Nephron progenitor cell (in vitro differentiated cells): ENCODE results near the gene DPP6.

Source experiments
- DNase-seq: peaks from one replicate; pipeline ENCODE4 v3.0.0; 2021
- H3K27ac Mint-ChIP-seq: 2 replicates; pipeline ENCODE4 v1.8.0; 2021; ENCODE audit warnings: mild to moderate bottlenecking, moderate library complexity, mixed read lengths
- H3K27me3 Mint-ChIP-seq: 2 replicates; pipeline ENCODE4 v1.8.0; 2021; ENCODE audit warnings: mild to moderate bottlenecking, low read depth, mixed read lengths; ENCODE audit not compliant: poor library complexity
- H3K36me3 Mint-ChIP-seq: 2 replicates; pipeline ENCODE4 v1.8.0; 2021; ENCODE audit warnings: low read depth, mixed read lengths
- H3K4me1 Mint-ChIP-seq: 2 replicates; pipeline ENCODE4 v1.8.0; 2021; ENCODE audit warnings: mixed read lengths
- H3K4me3 Mint-ChIP-seq: 2 replicates; pipeline ENCODE4 v1.8.0; 2021; ENCODE audit warnings: mild to moderate bottlenecking, moderate library complexity, mixed read lengths
- H3K9me3 Mint-ChIP-seq: 2 replicates; pipeline ENCODE4 v1.8.0; 2021; ENCODE audit warnings: mild to moderate bottlenecking, moderate library complexity, mixed read lengths
- CTCF ChIP-seq: fragments of 200-600 bp; sonication (generic); IDR thresholded peaks from 2 replicates; pipeline ENCODE4 v1.5.0; 2021; ENCODE audit warnings: antibody characterized with exemption

The DPP6 gene

GRCh38 chr7:154406312-154406711 lies 354.1 kb downstream of the DPP6 start:
- H3K9me3 Mint-ChIP-seq: peaks cover 3% of the 10 kb centered on the region
- H3K27ac Mint-ChIP-seq: no peak overlapping the region
- H3K36me3 Mint-ChIP-seq: no peaks in the 10 kb centered on the region
- H3K27me3 Mint-ChIP-seq: no peaks in the 10 kb centered on the region
- TF ChIP-seq CTCF: no peak
- no peaks in the 10 kb centered on the region for H3K4me1 Mint-ChIP-seq
- no peak overlapping the region for H3K4me3 Mint-ChIP-seq
- no peak for DNase-seq

- Mint-ChIP-seq H3K4me1 (no peaks in the 10 kb centered on the region), H3K9me3 (no peaks in the 10 kb centered on the region), H3K27ac (no peak overlapping the region), H3K27me3 (no peaks in the 10 kb centered on the region), H3K4me3 (no peak overlapping the region), H3K36me3 (no peaks in the 10 kb centered on the region)
- DNase-seq: peak; percentile 68
- TF ChIP-seq CTCF: no peak
Observed at GRCh38 chr7:154409703-154410311, 357.6 kb downstream of the DPP6 start.

GRCh38 chr7:154412105-154412504 lies 359.9 kb downstream of the DPP6 start:
- TF ChIP-seq CTCF: no peak
- no peaks in the 10 kb centered on the region for H3K27me3 Mint-ChIP-seq

GRCh38 chr7:154415709-154416399 lies 363.7 kb downstream of the DPP6 start:
- H3K4me1 Mint-ChIP-seq: no peaks in the 10 kb centered on the region
- no peaks in the 10 kb centered on the region for H3K9me3 Mint-ChIP-seq
- no peak overlapping the region for H3K4me3 Mint-ChIP-seq
- no peaks in the 10 kb centered on the region for H3K36me3 Mint-ChIP-seq
- no peaks in the 10 kb centered on the region for H3K27me3 Mint-ChIP-seq
- H3K27ac Mint-ChIP-seq: no peak overlapping the region
- DNase-seq: no peak
- TF ChIP-seq CTCF: no peak

More at GRCh38 chr7:154412105-154412504, 359.9 kb downstream of the DPP6 start:
- H3K4me1 Mint-ChIP-seq: no peaks in the 10 kb centered on the region
- no peak for DNase-seq
- no peaks in the 10 kb centered on the region for H3K36me3 Mint-ChIP-seq
- H3K27ac Mint-ChIP-seq: no peak overlapping the region
- H3K9me3 Mint-ChIP-seq: no peaks in the 10 kb centered on the region
- no peak overlapping the region for H3K4me3 Mint-ChIP-seq

GRCh38 chr7:154416714-154417113 lies 364.5 kb downstream of the DPP6 start:
- Mint-ChIP-seq H3K4me1 (no peaks in the 10 kb centered on the region), H3K27ac (no peak overlapping the region), H3K27me3 (no peaks in the 10 kb centered on the region), H3K9me3 (no peaks in the 10 kb centered on the region), H3K36me3 (no peaks in the 10 kb centered on the region), H3K4me3 (no peak overlapping the region)
- TF ChIP-seq CTCF: no peak
- DNase-seq: no peak

GRCh38 chr7:154419344-154419743 lies 367.1 kb downstream of the DPP6 start:
- H3K9me3 Mint-ChIP-seq: no peaks in the 10 kb centered on the region
- H3K4me1 Mint-ChIP-seq: peaks cover 13% of the 10 kb centered on the region
- no peak overlapping the region for H3K4me3 Mint-ChIP-seq
- TF ChIP-seq CTCF: no peak
- no peak for DNase-seq
- H3K36me3 Mint-ChIP-seq: no peaks in the 10 kb centered on the region
- no peaks in the 10 kb centered on the region for H3K27me3 Mint-ChIP-seq
- no peak overlapping the region for H3K27ac Mint-ChIP-seq
